ENCODE data around the gene IL2RG.

- no peak for TF ChIP-seq CTCF (IDR thresholded peaks at IDR 0.05)
- no peak for TF ChIP-seq POLR2A (IDR thresholded peaks at IDR 0.05)
Measured at GRCh38 chrX:71117358-71117757, 6.0 kb upstream of the IL2RG start.
